Caco-2 (cell line): ENCODE measurements around the gene LY86. TPM values are rescaled to one million over a fixed set of nuclear protein-coding genes. Genes with fewer than 3 reads are reported as not detected.

ENCODE experiments used
- BruUV-seq: library from RNA; stranded (reverse); fragments of 400-500 nt; replicated peaks from 2 replicates; lab custom pipeline; 2021; lab: Mats Ljungman, UMichigan
- CTCF ChIA-PET: fragments of 300-600 bp; sonication (Branson Sonifier 250); formaldehyde crosslinking; loops from one replicate; lab custom pipeline; 2022; ENCODE audit warnings: antibody characterized with exemption; lab: Charles Lee
- POLR2A ChIA-PET: fragments of 300-600 bp; sonication (Branson Sonifier 250); formaldehyde crosslinking; loops from one replicate; lab custom pipeline; 2022; ENCODE audit warnings: antibody characterized with exemption; lab: Charles Lee
- DNase-seq, 2 experiments: peaks; one replicate each; pipeline versions ENCODE4 v3.0.0 to v3.0.0-alpha.2; 2020 to 2022
- H3K27me3 ChIP-seq: replicated peaks from 2 replicates; pipeline ENCODE4 v1.6.0; 2011; ENCODE audit warnings: low read length; ENCODE audit not compliant: control insufficient read depth, insufficient read depth
- H3K36me3 ChIP-seq: 2 replicates; pipeline ENCODE4 v1.5.1; 2011; ENCODE audit warnings: low read length; ENCODE audit not compliant: control insufficient read depth, insufficient read depth
- H3K4me1 ChIP-seq: fragments of 250-450 bp; sonication (Bioruptor Pico); 2 replicates; pipeline ENCODE4 v1.5.1; 2020; ENCODE audit warnings: mild to moderate bottlenecking
- H3K4me3 ChIP-seq: 2 replicates; pipeline ENCODE4 v1.5.1; 2011; ENCODE audit warnings: low read depth, mild to moderate bottlenecking, control low read depth, low read length
- H3K9me3 ChIP-seq: fragments of 250-450 bp; sonication (Bioruptor Pico); 2 replicates; pipeline ENCODE4 v1.5.1; 2020; ENCODE audit warnings: mild to moderate bottlenecking, moderate library complexity
- H3K27ac Mint-ChIP-seq: one replicate; pipeline ENCODE4 v1.8.0; 2022; ENCODE audit warnings: mixed read lengths; ENCODE audit not compliant: unreplicated experiment
- H3K27me3 Mint-ChIP-seq: one replicate; pipeline ENCODE4 v1.8.0; 2022; ENCODE audit warnings: mixed read lengths; ENCODE audit not compliant: insufficient read depth, unreplicated experiment
- H3K36me3 Mint-ChIP-seq: one replicate; pipeline ENCODE4 v1.8.0; 2022; ENCODE audit warnings: mild to moderate bottlenecking, mixed read lengths; ENCODE audit not compliant: insufficient read depth, unreplicated experiment
- H3K4me1 Mint-ChIP-seq: one replicate; pipeline ENCODE4 v1.8.0; 2022; ENCODE audit warnings: low read depth, mixed read lengths; ENCODE audit not compliant: unreplicated experiment
- H3K4me3 Mint-ChIP-seq: one replicate; pipeline ENCODE4 v1.8.0; 2022; ENCODE audit warnings: mild to moderate bottlenecking, moderate library complexity, mixed read lengths; ENCODE audit not compliant: unreplicated experiment
- H3K9me3 Mint-ChIP-seq: one replicate; pipeline ENCODE4 v1.8.0; 2022; ENCODE audit warnings: mixed read lengths; ENCODE audit not compliant: unreplicated experiment
- intact Hi-C: fragments of 100-400 bp; cut with micrococcal nuclease; formaldehyde crosslinking; loops from one replicate; pipeline ENCODE4 v1.10.0; 2022; ENCODE audit not compliant: unreplicated experiment
- total RNA-seq: library from RNA; stranded (reverse); gene quantifications from 2 replicates; pipeline ENCODE4 v1.2.3, GENCODE V29; 2022
- TF ChIP-seq, protein P1 (sequence below), 2 experiments: fragments of 200-600 bp in 1 of 2; IDR thresholded peaks; 1 replicate in 1 of 2; 2 replicates in 1 of 2; pipeline versions ENCODE4 v1.5.1 to v1.8.0; 2011 to 2022; ENCODE audit warnings: antibody characterized with exemption in 1 of 2, control low read depth in 1 of 2, inconsistent platforms in 1 of 2, low read depth in 1 of 2, low read length in 1 of 2, mild to moderate bottlenecking in 1 of 2, moderate library complexity in 1 of 2; ENCODE audit not compliant: insufficient read depth in 1 of 2, severe bottlenecking in 1 of 2, unreplicated experiment in 1 of 2

Gene LY86
- total RNA-seq, 1 experiment from 2014 or later: not detected

DNA sequence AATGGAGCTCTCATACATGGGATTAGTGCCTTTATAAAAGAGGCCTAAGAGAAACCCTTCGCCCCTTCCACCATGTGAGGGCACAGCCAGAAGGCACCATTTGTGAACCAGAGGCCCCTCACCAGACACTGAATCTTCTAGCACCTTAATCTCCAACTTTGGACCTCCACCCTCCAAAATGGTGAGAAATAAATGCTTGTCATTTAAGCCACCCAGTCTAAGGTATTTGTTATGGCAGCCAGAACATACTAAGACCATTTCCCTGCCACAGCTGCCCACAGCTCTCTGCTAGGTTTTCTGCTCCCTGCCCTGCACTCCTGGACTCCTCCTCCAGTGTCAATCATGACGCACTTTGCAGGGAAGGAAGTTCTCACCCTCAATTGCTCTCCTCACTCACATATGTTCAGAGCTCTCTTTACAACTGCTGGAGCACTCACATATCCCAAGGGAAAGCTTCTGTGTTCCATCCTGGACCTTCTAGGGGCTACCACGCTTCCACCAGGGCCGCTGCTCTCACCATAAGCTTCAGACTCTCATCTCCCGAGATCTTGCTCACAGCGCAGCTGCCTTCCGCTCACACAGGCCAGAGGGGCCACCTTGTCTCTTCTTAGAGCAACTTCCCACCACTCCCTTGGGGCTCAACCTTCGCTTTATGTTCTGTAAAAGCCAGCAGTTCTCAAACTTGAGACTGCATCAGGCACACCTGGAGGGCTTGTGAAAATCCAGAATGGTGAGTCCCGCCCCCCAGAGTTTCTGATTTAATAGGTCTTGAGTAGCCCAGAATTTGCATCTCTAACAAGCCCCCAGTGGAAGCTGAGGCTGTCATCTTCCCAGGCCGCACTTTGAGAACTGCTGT is 1.6 kb upstream of the LY86 start:
- no peak overlapping the region for H3K27ac Mint-ChIP-seq

DNA sequence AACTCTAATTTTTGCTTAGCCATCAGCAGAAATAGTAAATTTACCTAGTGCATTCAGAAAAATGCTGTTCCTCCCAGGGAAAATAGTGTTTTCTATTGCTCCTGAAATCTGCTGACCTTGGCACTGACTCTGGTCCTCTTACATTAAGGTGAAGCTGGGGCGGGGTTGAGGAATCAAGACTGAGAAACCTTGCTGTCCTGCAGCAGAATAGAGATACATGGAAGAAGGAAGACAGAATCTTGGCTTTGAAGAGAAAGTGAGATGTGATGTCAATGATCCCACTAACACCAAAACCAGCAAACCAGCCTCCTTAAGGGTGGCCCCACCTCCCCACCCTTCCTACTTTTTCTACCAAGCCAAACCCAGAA is 840 bp upstream of the LY86 start:
- no peaks in the 10 kb centered on the region for H3K36me3 ChIP-seq
- H3K4me1 ChIP-seq: no peaks in the 10 kb centered on the region
- intact Hi-C loops: no loop called here
- H3K27ac Mint-ChIP-seq: no peak overlapping the region
- TF ChIP-seq, protein P1, sequence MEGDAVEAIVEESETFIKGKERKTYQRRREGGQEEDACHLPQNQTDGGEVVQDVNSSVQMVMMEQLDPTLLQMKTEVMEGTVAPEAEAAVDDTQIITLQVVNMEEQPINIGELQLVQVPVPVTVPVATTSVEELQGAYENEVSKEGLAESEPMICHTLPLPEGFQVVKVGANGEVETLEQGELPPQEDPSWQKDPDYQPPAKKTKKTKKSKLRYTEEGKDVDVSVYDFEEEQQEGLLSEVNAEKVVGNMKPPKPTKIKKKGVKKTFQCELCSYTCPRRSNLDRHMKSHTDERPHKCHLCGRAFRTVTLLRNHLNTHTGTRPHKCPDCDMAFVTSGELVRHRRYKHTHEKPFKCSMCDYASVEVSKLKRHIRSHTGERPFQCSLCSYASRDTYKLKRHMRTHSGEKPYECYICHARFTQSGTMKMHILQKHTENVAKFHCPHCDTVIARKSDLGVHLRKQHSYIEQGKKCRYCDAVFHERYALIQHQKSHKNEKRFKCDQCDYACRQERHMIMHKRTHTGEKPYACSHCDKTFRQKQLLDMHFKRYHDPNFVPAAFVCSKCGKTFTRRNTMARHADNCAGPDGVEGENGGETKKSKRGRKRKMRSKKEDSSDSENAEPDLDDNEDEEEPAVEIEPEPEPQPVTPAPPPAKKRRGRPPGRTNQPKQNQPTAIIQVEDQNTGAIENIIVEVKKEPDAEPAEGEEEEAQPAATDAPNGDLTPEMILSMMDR (IDR thresholded peaks at IDR 0.05; ENCODE audit: insufficient read depth in 1 of 2, low read depth in 1 of 2, low read length in 1 of 2, severe bottlenecking in 1 of 2, unreplicated experiment in 1 of 2): no peak
- peaks cover 15% of the 10 kb centered on the region for H3K27me3 Mint-ChIP-seq
- H3K4me3 Mint-ChIP-seq: no peak overlapping the region
- H3K4me1 Mint-ChIP-seq: no peaks in the 10 kb centered on the region
- ChIA-PET POLR2A (no interaction called here), CTCF (no interaction called here)
- no peaks in the 10 kb centered on the region for H3K36me3 Mint-ChIP-seq
- DNase-seq: no peak
- H3K9me3 Mint-ChIP-seq: no peaks in the 10 kb centered on the region
- no peak overlapping the region for H3K4me3 ChIP-seq
- H3K27me3 ChIP-seq: no peaks in the 10 kb centered on the region
- BruUV-seq: no TSS peak
- H3K9me3 ChIP-seq: no peaks in the 10 kb centered on the region

More for the DNA sequence above, 1.6 kb upstream of the LY86 start:
- Histone ChIP-seq H3K27me3 (no peaks in the 10 kb centered on the region), H3K36me3 (no peaks in the 10 kb centered on the region), H3K4me1 (no peaks in the 10 kb centered on the region), H3K9me3 (no peaks in the 10 kb centered on the region), H3K4me3 (no peak overlapping the region)
- BruUV-seq: no TSS peak
- POLR2A ChIA-PET: no interaction called here
- Mint-ChIP-seq H3K4me3 (no peak overlapping the region), H3K36me3 (no peaks in the 10 kb centered on the region), H3K4me1 (no peaks in the 10 kb centered on the region), H3K27me3 (peaks cover 15% of the 10 kb centered on the region), H3K9me3 (no peaks in the 10 kb centered on the region)
- TF ChIP-seq, protein P1 (IDR thresholded peaks at IDR 0.05; ENCODE audit: insufficient read depth in 1 of 2, low read depth in 1 of 2, low read length in 1 of 2, severe bottlenecking in 1 of 2, unreplicated experiment in 1 of 2): no peak
- CTCF ChIA-PET: no interaction called here
- DNase-seq: no peak
- intact Hi-C loops: no loop called here

DNA sequence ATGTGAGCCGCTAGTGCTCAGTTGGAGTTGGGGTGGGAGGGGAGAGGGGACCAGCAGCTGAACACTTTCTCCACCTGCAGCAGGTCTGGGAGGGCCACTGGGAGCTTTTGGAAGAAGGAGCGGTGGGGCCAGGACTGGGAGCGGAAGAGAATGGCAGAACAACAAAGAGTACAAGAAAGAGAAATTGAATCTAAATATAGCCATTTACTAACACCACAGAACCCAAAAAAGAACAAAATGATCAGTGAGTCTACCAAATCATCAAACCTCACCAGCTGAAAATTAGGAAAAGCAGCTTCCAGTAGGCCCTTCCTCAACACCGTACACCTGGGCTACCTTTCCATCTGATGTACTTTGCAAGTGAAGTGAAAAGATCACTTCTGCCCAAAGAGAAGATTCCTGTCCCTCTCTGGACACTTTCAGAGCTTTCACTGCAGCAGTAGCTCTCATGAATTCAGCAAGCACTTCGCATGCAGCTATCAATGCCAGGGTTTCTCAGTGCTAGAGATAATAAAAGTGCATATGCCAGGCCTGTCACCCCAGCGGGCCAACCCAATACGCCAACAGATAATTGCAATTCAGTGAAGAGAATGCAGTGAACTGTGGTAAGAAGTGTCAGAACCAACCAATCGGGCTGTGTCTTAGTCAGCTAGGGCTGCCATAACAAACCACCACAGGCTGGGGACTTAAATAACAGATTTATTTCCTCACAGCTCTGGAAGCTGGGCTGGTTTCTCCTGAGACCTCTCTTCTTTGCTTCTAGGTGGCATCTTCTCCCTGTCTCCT is 597 bp downstream of the LY86 start:
- no peaks in the 10 kb centered on the region for H3K4me1 ChIP-seq
- Mint-ChIP-seq H3K4me3 (no peak overlapping the region), H3K4me1 (no peaks in the 10 kb centered on the region), H3K9me3 (no peaks in the 10 kb centered on the region), H3K27ac (no peak overlapping the region), H3K36me3 (no peaks in the 10 kb centered on the region), H3K27me3 (peaks cover 15% of the 10 kb centered on the region)
- no peak overlapping the region for H3K4me3 ChIP-seq
- no peak for DNase-seq
- ChIA-PET CTCF (interaction anchor here (0.5 kb wide), 1 partner anchor 12 kb away, joined by 8 read pairs; no protein-coding TSS in a partner anchor), POLR2A (no interaction called here)
- intact Hi-C loops: no loop called here
- no peaks in the 10 kb centered on the region for H3K36me3 ChIP-seq
- no peaks in the 10 kb centered on the region for H3K27me3 ChIP-seq
- TF ChIP-seq, protein P1 (IDR thresholded peaks at IDR 0.05; ENCODE audit: insufficient read depth in 1 of 2, low read depth in 1 of 2, low read length in 1 of 2, severe bottlenecking in 1 of 2, unreplicated experiment in 1 of 2): no peak
- no TSS peak for BruUV-seq
- H3K9me3 ChIP-seq: no peaks in the 10 kb centered on the region
